Subcutaneous adipose tissue (tissue), 4 donors: ENCODE results near the gene LRRTM1. TPM values are rescaled to one million over a fixed set of nuclear protein-coding genes. Genes with fewer than 3 reads are reported as not detected.

ENCODE experiments used
- CTCF ChIP-seq: fragments of 450-650 bp; IDR thresholded peaks from one replicate; pipeline ENCODE4 v1.5.1; 2016; ENCODE audit warnings: low read depth, mild to moderate bottlenecking, control low read depth, antibody characterized with exemption, moderate library complexity
- total RNA-seq, 4 donors: library from RNA; depleted of rRNA; stranded (reverse); fragments of >200 nt; gene quantifications; one replicate each; pipeline ENCODE4 v1.1.0, GENCODE V29; 2016

Gene LRRTM1
- total RNA-seq, 4 donors from 2014 or later = not detected

GRCh38 chr2:80323610-80324009 is 19.1 kb upstream of the LRRTM1 start:
- no peak for TF ChIP-seq CTCF

DNA sequence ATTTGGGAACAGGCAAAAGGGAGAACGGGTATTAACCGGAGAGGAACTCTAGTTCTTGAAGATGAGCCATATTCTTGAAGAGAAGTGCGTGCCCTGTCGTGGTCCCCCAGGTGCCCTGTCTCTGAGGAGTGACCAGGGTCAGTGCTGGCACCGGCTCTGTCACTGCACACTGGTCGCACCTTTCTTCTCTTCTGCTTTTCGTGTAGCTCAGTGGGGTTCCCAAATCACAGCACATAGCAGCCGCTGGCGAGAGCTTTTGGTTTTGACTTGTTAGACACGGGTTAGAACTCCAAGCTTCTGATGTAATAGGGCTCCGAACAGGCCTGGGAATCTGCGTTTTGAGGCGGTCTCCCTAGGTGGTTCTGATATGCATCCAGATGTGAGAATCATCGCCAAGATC is 18.4 kb upstream of the LRRTM1 start:
- no peak for TF ChIP-seq CTCF

DNA sequence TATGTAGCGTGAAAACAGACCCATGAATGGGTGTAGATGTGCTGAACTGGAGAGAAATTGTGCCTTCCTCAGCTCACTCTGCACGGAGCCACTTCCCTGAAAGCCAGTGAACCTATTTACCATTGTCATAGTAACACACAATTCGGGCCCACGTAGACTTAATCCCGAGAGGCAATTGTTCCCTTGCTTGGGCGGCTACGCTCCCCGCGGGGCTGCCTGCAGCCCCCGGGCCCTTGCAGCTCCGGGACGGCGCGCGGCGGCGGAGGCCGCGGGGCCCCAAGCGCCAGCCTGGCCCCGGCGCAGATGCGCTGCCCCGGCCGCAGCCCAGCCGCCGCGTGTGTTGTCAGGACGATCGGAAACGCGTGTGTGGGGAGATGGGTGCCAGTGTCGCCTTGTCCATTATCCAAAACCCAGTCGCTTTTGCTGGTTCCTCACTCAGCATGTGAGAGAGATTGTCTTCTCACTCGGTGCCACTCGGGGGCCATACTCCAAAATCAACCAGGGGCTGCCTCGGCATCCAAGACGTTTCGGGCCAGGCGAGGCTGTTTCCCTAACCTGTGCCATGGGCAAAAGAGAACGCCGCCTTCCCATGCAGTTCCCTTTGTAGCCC is 17.9 kb upstream of the LRRTM1 start:
- no peak for TF ChIP-seq CTCF

DNA sequence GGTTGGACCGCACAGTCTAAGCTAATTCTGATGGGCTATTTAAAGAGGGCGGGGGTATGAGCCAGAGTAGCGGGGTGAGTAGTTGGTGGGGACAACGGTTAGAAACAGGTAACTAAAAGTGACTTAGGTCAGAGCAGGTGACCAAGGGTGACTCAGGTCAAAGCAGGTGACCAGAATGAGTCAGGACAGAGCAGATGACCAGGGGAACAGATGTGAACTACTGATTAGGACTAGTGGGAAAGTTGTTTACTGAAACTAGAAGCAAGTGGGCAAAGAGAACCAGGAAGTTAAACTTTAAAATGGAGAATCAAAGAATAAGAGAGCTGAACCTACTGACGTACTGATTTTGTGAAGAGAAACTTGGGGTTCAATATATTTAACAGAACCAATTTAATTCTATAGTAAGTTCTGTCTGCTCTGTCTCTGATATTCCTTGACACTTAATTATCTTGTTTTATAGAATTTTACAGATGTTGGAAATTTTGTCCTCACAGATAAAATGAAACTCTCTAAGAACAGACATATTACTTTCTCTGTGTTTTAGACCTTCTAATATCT is 7.8 kb upstream of the LRRTM1 start:
- TF ChIP-seq CTCF = no peak

DNA sequence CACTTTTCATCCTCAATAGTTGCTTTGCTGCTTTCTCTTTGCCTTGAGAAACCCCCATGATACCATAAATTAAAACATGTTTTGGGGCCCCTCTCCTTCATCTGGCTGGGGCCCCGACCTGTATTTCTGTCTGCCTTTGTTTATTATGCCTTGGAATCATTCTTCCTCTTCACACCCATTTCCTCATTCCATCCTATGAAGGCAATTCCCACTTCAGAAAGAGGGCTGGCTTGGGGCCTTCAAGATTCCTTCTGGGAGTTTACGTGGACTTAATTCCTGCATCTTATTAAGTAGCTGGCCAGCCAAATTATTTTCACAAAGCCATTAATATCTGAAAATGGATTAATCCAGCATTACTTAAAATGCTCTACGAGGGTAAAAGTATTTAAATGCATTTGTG is 6.8 kb upstream of the LRRTM1 start:
- no peak for TF ChIP-seq CTCF

DNA sequence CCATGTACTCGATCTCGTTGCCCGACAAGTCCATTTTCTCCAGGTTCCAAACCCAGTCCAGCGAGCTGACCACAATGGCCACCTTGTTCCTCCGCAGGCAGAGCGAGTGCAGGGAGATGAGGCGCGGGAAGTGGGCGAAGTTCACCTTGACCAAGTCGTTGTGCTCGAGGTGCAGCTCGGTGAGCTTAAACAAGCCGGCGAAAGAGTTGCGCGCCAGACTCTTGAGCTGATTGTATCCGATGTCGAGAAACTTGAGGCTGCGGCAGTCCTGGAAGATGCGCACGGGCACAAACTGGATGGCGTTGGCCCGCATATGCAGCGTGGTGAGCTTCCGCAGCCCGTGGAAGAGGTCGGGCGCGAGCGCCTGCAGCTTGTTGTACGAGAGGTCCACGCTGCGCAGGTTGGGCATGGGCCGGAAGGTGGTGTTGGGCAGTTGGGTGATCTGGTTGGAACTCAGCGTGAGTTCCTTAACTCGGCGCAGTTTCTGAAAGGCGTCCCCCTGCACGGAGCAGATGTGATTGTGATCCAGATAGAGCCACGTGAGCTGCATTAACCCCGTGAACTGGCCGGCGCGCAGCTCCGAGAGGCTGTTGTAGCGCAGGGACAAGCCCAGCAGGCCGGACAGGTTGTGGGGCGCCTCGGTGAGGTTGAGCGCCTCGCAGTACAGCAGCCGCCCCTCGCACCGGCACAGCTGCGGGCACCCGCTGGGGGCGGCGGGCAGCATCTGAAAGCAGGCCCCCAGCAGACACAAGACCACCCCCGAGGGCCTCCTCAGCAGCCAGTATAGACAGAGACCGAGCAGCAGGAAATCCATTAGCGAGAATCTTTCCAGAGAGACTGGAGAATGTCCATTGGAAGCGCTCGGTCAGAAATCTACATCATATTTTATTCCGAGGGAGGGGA is 1.3 kb downstream of the LRRTM1 start:
- TF ChIP-seq CTCF = no peak

DNA sequence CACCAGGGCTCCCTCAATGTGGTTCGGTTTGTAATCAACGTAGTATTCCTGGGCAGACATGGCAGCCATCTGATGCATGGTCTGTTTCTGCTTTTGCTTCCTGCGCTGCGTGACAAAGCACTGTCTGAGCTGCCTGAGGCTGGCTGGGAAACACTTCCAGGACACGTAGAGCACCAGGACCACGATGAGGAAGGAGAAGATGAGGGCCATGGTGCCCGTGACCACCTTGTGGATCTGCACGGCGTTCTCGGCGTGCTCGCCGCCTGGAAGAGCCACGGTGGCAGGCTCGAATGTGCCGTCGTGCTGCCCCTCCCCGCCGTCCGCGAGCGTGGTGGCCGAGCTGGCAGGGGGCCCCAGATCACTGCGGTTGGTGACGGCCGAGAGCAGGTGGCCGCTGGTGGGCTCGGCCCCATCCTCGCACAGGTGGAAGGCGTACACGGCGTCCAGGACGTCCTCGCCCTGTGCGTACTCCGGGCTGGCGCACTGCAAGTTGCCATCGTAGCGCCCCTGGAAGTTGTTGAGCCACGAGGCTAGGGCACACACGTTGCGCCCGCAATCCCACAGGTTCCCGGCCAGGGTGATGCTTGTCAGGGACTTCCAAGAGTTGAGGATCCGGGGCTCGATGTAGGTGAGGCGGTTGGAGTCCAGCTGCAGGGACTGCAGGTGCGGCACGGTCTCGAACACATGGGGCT is 2.1 kb downstream of the LRRTM1 start:
- TF ChIP-seq CTCF = no peak
